Erythroblast (primary cell): ENCODE data around the gene KAZN.

ENCODE experiments used
- GATA1 ChIP-seq: IDR thresholded peaks from 2 replicates; pipeline ENCODE4 v1.6.1; 2011; ENCODE audit warnings: low read depth, mild to moderate bottlenecking, control low read depth, low read length, moderate library complexity
- POLR2A ChIP-seq: IDR thresholded peaks from 2 replicates; pipeline ENCODE4 v1.6.1; 2011; ENCODE audit warnings: mild to moderate bottlenecking, low read length

- no peak for TF ChIP-seq POLR2A
- no peak for TF ChIP-seq GATA1
Observed at GRCh38 chr1:15148004-15148403, 549.5 kb downstream of the KAZN start.
